HEK293T (cell line): Measurements from ENCODE around the gene ATP11A.

Experiments
- BHLHE40 ChIP-seq: fragments of 450-650 bp; IDR thresholded peaks from 2 replicates; pipeline ENCODE4 v1.6.1; 2016; ENCODE audit warnings: mild to moderate bottlenecking, moderate library complexity, borderline replicate concordance
- CTBP1 ChIP-seq: fragments of 450-650 bp; IDR thresholded peaks from 2 replicates; pipeline ENCODE4 v1.6.1; 2016; ENCODE audit warnings: borderline replicate concordance
- ELF4 ChIP-seq: fragments of 450-650 bp; IDR thresholded peaks from 2 replicates; pipeline ENCODE4 v1.6.1; 2017; ENCODE audit warnings: antibody characterized with exemption
- FOXA1 ChIP-seq: fragments of 450-650 bp; IDR thresholded peaks from 2 replicates; pipeline ENCODE4 v1.6.1; 2016; ENCODE audit warnings: mild to moderate bottlenecking
- FOXK2 ChIP-seq: fragments of 450-650 bp; IDR thresholded peaks from 2 replicates; pipeline ENCODE4 v1.6.1; 2016; ENCODE audit warnings: mild to moderate bottlenecking
- FOXM1 ChIP-seq: fragments of 450-650 bp; IDR thresholded peaks from 2 replicates; pipeline ENCODE4 v1.6.1; 2017; ENCODE audit warnings: mild to moderate bottlenecking, borderline replicate concordance
- HDGF ChIP-seq: fragments of 450-650 bp; IDR thresholded peaks from 2 replicates; pipeline ENCODE4 v1.6.1; 2017; ENCODE audit warnings: antibody characterized with exemption, borderline replicate concordance
- L3MBTL2 ChIP-seq: fragments of 450-650 bp; conservative IDR thresholded peaks from 2 replicates; pipeline ENCODE4 v1.6.1; 2016; ENCODE audit warnings: mild to moderate bottlenecking
- LEF1 ChIP-seq: fragments of 450-650 bp; IDR thresholded peaks from 2 replicates; pipeline ENCODE4 v1.6.1; 2017; ENCODE audit warnings: mild to moderate bottlenecking, borderline replicate concordance
- NFRKB ChIP-seq: fragments of 450-650 bp; IDR thresholded peaks from 2 replicates; pipeline ENCODE4 v1.6.1; 2016; ENCODE audit warnings: mild to moderate bottlenecking, moderate library complexity
- SP1 ChIP-seq: fragments of 450-650 bp; IDR thresholded peaks from 2 replicates; pipeline ENCODE4 v1.6.1; 2017
- SUZ12 ChIP-seq: fragments of 450-650 bp; IDR thresholded peaks from 2 replicates; pipeline ENCODE4 v1.6.1; 2016; ENCODE audit warnings: mild to moderate bottlenecking
- TARDBP ChIP-seq: fragments of 450-650 bp; IDR thresholded peaks from 2 replicates; pipeline ENCODE4 v1.6.1; 2016
- ZNF384 ChIP-seq: fragments of 450-650 bp; IDR thresholded peaks from 2 replicates; pipeline ENCODE4 v1.6.1; 2016

DNA sequence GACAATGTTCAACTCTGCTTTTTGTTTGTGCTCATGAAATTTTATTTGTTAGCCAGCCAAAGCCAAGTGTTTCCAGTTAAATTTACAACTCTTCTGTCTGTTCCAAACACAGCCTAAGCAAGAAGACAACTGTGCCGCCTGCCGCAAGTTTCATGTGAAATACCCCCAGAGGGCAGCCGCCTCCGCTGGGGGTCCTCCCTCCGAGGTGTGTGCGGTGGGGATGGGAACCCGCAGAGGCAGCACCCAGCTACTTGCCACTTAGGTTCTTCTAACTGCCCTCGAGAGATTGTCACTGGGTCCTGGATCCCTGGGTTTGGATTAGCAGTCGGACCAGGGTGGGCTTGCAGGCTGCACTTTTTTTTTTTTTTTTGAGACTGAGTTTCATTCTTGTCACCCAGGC is 28.5 kb downstream of the ATP11A start:
- TF ChIP-seq ELF4 (no peak), FOXK2 (no peak), LEF1 (no peak), BHLHE40 (no peak), SUZ12 (no peak), L3MBTL2 (no peak), NFRKB (no peak), FOXA1 (no peak), SP1 (no peak), CTBP1 (no peak), ZNF384 (no peak), TARDBP (no peak), FOXM1 (no peak), HDGF (no peak)
